GM10248 (cell line): Measurements from ENCODE around the gene MC1R.

Experiments used
- CTCF ChIA-PET: fragments of 300-600 bp; sonication (Branson Sonifier 250); formaldehyde crosslinking; extraction: SDS; loops from one replicate; lab custom pipeline; 2021; ENCODE audit warnings: antibody characterized with exemption; lab: Yijun Ruan, JAX
- POLR2A ChIA-PET: fragments of 350-650 bp; sonication (Branson Sonifier 250); formaldehyde crosslinking; extraction: SDS; loops from one replicate; lab custom pipeline; 2020; ENCODE audit warnings: antibody characterized with exemption; lab: Yijun Ruan, JAX
- DNase-seq: peaks from one replicate; pipeline ENCODE4 v3.0.0; 2012; ENCODE audit errors: extremely low spot score
- TF ChIP-seq, protein P1 (sequence below): IDR thresholded peaks from 2 replicates; pipeline ENCODE4 v1.5.1; 2012; ENCODE audit warnings: mild to moderate bottlenecking, low read depth; ENCODE audit errors: extremely low read depth, missing control alignments, control extremely low read depth

MC1R gene

DNA sequence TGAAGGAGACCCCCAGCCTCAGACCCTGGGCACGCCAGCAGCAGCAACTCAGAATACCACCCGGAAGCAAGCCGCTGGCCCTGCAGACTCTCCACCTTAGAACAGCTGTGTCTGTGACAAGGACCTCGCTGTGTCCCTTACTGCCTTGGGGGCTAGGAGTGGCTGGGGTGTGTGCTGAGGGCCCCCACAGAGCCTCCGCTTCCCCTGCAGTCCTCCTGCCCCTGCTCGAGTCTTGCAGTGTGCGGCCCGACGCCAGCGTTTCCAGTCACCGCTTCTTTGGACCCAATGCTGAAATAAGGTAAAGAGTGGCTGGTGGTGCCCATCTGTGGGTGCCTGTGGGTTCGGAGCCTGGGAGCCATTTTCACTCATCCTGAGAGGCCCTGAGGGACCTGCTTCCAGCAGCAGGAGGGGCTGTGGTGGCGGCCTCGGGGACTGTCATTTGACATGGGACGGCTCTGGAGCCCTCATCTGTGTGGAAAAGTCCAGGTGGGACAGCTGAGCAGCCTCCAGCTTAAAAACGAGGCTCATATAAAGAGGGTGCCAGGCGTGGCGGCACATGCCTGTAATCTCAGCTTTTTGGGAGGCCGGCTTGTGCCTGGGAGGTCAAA is 14.7 kb upstream of the MC1R start:
- DNase-seq = no peak
- TF ChIP-seq, protein P1, sequence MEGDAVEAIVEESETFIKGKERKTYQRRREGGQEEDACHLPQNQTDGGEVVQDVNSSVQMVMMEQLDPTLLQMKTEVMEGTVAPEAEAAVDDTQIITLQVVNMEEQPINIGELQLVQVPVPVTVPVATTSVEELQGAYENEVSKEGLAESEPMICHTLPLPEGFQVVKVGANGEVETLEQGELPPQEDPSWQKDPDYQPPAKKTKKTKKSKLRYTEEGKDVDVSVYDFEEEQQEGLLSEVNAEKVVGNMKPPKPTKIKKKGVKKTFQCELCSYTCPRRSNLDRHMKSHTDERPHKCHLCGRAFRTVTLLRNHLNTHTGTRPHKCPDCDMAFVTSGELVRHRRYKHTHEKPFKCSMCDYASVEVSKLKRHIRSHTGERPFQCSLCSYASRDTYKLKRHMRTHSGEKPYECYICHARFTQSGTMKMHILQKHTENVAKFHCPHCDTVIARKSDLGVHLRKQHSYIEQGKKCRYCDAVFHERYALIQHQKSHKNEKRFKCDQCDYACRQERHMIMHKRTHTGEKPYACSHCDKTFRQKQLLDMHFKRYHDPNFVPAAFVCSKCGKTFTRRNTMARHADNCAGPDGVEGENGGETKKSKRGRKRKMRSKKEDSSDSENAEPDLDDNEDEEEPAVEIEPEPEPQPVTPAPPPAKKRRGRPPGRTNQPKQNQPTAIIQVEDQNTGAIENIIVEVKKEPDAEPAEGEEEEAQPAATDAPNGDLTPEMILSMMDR = no peak
- CTCF ChIA-PET = no interaction called here
- POLR2A ChIA-PET = no interaction called here

DNA sequence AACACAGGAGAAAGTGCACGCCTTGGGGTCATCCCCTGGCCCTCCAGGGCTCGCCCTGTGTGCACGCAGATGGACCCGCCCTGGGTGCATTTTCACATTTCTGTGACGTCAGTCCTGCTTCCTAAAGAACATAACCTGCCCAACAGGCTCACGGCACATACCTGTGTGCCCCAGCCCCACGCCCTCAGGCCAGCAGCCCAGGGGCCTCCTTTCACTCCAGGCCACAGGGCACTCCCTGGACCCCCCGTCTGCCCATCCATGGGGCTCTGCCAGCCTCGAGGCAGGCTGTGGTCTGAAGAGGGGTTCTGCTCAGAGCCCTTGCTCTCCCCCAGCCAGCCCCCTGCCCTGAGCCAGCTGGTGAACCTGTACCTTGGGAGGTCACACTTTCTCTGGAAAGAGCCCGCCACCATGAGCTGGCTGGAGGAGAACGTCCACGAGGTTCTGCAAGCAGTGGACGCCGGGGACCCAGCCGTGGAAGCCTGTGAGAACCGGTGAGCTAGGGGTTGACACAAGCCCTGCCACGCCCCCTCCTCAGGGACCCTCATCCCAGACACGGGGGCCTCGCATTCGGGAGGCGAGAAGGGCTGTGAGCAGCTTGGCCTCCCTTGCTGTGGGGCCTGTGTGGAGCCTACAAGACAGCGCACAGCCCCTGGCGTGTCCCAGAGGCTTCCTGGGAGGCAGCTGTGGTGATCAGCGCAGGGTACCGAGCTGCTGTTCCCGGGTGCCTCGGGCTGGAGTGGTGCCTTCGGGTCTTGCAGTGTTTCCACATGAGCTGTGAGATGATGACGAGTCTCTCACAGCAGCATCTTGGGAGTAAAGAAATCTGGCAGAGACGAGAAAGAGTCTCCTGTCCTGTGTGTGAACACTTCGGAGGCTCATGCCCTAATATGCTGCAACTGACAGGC is 13.8 kb upstream of the MC1R start:
- ChIA-PET POLR2A (no interaction called here), CTCF (no interaction called here)
- TF ChIP-seq, protein P1 = no peak
- DNase-seq = no peak

DNA sequence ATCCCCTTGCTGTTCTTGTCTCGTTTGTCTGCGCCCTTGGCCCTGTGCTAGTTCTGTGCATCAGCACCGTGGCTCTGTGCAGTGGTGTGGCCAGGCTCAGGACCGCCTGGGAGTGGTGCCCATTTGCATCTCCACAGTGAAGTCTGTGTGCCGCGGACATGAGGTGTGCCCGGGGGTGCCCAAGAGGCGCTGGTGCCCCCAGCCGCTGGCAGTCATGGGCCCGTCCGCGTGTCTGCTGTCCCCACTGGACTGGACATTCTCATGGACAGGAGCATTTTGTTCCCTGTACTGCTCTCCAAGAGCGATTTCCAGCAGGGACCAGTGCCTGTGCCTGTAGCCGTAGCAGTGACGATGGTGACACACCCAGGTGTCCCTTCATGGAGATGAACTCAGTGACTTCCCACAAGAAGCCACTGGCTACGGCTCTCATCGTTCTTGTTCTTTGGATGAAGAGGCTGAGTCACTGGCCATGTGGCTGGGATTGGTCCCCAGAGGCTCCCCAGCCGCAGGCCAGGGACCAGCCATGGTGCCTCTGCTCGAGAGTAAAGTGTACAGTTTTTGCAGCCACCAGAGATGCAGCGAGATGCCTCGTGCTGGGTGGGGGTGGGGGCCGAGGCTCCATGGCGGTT is 13.0 kb upstream of the MC1R start:
- no peak for DNase-seq
- POLR2A ChIA-PET = no interaction called here
- CTCF ChIA-PET = no interaction called here
- TF ChIP-seq, protein P1 = no peak

- POLR2A ChIA-PET = interaction anchor here (1.1 kb wide), 1 partner anchor 19 kb away, joined by 3 read pairs; no protein-coding TSS in a partner anchor
- no peak for DNase-seq
- TF ChIP-seq, protein P1 = no peak
- CTCF ChIA-PET = interaction anchor here (1.2 to 2.0 kb wide), 2 partner anchors 12 to 41 kb away, joined by 4 read pairs; partner anchors contain the start of gene MC1R
Observed at GRCh38 chr16:89906140-89907025, 12.3 kb upstream of the MC1R start.

DNA sequence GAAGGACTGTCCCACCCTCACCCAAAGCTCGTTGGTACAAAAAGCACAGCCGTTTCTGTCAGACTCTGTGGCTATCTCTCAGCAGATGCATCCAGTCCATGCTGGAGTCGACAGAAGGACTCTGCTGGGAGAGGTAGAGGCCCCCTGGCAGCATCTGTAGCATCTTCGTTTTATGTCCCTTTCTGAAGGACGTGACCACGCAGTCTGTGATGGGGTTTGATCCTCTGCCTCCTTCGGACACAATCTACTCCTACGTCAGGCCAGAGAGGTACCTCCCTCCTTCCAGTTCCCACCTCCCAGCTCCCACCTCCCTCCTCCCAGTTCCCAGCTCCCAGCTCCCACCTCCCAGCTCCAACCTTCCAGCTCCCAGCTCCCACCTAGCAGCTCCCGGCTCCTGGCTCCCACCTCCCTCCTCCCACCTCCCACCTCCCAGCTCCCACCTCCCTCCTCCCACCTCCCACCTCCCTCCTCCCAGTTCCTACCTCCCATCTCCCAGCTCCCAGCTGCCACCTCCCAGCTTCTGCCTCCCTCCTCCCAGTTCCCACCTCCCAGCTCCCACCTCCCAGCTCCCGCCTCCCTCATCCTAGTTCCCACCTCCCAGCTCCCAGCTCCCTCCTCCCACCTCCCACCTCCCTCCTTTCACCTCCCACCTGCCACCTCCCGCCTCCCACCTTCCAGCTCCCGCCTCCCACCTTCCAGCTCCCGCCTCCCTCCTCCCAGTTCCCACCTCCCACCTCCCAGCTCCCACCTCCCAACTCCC is 11.4 kb upstream of the MC1R start:
- no peak for DNase-seq
- CTCF ChIA-PET = interaction anchor here (1.2 to 4.3 kb wide), 8 partner anchors 11 to 207 kb away, joined by 3 to 29 read pairs (median 4); partner anchors contain the start of genes MC1R and TUBB3
- POLR2A ChIA-PET = interaction anchor here (0.6 to 1.1 kb wide), 2 partner anchors 20 to 201 kb away, joined by 3 read pairs; no protein-coding TSS in a partner anchor
- TF ChIP-seq, protein P1 = no peak
